NCI-H2227 (cell line): ENCODE data around the gene CACNA2D3.
"Not testable (repeated sequence)": the region's sequence is repeated elsewhere in the genome, so short reads cannot be mapped to it uniquely, and the experiment has no call there.

Experiments
- DNase-seq: peaks from one replicate; lab custom pipeline; 2025; ENCODE audit not compliant: unreplicated experiment; lab: John Stamatoyannopoulos, UW

The CACNA2D3 gene

DNA sequence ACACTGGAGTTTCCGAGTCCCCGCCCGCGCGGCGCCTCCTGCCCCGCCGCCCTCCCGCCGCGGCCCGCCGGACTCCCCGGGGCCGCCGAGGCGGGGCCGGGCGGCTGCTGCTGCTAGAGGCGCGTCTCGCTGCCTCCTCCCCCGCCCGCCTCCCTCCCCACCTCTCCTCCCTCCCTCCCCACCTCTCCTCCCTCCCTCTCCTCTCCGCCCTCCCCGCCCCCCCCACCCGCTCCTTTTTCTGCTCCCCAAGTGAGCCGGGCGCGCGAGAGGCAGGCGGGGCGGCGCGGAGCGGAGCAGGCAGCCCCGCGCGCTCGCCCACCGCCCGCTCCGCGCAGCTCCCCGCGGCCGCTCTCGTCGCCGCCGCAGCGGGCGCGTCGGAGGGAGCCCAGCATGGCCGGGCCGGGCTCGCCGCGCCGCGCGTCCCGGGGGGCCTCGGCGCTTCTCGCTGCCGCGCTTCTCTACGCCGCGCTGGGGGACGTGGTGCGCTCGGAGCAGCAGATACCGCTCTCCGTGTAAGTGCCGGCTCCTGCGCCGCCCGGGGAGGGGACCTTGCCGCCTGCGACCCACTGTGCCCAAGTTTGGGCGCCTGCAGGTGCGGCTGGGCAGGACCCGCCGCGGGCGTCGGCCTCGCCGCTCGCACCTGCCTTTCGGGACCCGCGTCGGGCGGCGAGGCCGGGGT lies at the start of gene CACNA2D3:
CACNA2D3 (plus strand) TSS at position 229 of the 679 bp plus-strand sequence.
- DNase-seq = peak; percentile 81

DNA sequence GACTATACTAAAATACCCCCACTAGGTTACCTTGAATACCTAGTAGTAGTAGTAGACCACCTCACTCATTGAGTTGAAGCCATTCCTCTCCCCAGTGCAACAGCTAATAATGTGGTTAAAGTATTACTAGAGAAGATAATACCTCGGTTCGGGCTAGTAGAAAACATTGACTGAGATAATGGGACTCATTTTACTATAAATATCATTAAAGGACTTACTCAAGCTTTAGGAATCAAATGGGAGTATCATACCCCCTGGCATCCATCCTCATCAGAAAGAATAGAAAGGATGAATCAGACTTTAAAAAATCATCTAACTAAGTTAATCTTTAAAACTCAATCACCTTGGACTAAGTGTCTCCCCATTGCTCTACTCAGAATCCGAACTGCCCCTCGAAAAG lies 49.0 kb upstream of the CACNA2D3 start:
- DNase-seq = no peak

- DNase-seq = no peak
These were observed 43.0 kb upstream of the CACNA2D3 start for GRCh38 chr3:54079314-54079713.

- DNase-seq = no peak
These were observed 42.5 kb upstream of the CACNA2D3 start for GRCh38 chr3:54079730-54080325.

DNA sequence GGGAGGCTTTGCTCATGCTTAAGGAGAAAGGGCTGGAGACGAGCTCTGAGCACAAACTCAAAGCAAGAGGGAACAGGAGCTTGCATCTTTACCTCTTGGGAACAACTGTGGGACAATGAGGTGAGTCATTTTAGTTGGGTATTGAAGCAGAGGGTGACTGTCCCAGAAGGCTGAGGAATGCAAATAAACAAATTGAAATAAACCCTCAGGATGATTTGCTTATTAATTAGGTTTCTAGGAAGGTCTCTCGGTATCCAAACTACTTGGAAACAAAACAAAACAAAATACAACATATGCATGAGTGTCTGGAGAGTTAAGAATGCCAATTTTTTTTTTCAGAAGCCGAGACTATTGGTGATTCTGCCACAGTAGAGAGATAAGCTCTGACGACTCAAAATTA lies 38.4 kb upstream of the CACNA2D3 start:
- DNase-seq = no peak

DNA sequence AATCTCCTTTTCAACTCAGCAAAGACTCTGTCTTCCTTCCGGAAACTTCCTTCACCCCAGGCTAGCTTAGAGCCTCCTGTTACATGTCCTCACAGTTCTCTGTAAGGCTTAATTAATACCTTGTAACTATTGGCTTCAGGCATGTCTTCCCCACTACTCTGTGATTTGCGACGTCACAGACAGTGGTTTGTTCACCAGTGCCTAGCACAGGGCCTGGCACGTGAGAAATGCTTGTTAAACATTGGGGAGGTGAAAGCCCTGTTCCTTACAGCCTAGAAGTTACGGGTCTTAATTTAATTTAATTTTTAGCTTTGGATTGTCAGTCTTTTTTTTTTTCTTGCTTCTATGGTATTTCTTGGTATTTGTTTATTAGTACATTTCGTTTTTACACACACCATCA lies 36.4 kb upstream of the CACNA2D3 start:
- DNase-seq = no peak

DNA sequence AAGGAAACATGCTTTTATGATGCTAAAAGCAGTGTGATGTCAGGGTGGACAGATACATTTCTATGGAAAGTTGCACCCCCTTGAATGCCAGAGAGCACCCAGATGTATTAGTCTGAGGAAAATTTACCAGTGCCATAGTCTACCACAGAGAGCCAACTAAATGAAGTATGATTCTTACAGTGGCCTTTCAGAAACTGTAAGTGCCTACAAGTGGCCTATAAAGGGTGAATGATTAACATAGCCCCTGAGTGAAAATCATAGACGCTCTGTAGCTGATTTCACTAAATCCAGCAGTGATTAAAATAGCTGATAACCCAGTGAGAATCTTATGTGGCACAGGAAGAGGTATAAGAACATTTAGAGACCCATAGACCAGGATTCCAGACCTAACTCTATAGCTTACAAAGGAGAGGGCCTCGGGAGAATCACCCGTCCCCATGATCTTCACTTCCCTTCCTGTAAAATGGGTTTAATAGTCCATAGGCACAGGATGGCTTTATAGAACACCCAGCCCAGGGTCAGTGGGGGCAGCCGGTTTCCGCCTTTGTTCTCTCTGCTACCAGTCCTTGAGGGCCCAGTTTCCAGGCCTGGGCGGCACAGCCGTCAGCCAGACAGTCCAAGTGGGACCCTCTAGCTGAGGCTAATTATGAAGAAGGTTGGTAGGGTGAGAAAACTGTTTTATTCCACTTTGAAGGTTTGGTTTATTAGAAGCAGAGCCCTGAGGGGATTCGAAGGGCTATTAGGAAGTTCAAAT lies 35.5 kb upstream of the CACNA2D3 start:
- no peak for DNase-seq

GRCh38 chr3:54087581-54088410 lies 34.6 kb upstream of the CACNA2D3 start:
- DNase-seq = peak; percentile 25

DNA sequence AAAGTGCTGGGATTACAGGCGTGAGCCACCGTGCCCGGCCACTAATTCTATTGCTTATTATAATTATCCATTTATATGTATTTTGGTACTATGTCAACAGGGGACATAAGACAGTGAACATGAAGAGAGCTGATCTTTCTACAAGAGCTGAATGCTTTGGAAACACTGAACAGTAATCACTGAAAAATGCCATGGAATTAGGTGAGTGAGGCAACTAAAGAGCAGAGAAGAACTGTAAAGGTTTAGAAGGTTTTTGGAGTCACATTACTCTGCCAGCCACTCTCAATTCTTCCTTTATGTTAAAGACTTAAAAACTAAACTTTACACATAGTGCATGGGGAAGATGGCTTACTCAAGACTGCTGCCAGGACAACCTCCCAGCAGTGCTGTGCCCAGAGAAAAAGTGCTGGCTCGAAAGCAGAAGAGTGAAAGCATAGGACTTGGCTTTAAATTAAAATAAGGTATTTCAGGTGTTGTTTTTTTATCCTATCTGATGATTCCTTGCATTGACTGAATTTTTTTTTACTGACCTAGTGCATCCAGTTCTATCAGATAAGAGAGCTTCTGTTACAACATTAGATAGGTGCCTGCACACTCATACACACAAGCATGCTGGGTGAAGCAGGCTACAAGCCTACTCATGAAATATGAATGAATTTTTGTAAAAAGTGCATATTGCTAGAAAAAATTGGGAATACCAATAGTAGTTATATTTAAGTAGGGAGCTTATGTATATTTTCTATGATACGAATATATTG lies 28.7 kb upstream of the CACNA2D3 start:
- no peak for DNase-seq

- no peak for DNase-seq
These were observed 27.4 kb upstream of the CACNA2D3 start for GRCh38 chr3:54094926-54095325.

- no peak for DNase-seq
These were observed 23.0 kb upstream of the CACNA2D3 start for GRCh38 chr3:54099381-54099780.

DNA sequence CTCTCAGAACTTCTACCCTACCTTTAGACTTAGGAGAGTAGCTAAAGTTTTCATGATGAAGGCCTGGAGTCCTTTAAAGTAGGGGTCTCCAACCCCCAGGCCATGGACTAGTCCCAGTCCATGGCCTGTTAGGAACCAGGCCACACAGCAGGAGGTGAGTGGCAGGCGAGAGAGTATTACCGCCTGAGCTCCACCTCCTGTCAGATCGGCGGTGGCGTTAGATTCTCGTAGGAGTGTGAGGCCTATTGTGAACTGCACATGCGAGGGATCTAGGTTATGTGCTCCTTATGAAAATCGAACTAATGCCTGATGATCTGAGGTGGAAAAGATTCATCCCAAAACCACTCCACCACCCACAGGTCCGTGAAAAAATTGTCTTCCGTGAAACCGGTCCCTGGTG lies 18.3 kb upstream of the CACNA2D3 start:
- no peak for DNase-seq

DNA sequence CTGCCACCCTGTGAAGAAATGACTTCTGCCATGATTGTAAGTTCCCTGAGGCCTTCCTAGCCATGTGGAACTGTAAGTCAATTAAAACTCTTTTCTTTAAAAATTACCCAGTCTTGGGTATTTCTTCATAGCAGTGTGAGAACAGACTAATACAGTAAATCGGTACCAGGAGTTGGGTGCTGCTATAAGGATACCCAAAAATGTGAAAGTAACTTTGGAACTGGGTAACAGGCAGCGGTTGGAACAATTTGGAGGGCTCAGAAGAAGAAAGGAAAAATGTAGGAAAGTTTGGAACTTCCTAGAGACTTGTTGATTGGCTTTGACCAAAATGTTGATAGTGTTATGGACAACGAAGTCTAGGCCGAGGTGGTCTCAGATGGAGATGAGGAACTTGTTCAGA lies 6.2 kb upstream of the CACNA2D3 start:
- not testable (repeated sequence) for DNase-seq

GRCh38 chr3:54120657-54121413 lies 1.5 kb upstream of the CACNA2D3 start:
- DNase-seq = no peak

DNA sequence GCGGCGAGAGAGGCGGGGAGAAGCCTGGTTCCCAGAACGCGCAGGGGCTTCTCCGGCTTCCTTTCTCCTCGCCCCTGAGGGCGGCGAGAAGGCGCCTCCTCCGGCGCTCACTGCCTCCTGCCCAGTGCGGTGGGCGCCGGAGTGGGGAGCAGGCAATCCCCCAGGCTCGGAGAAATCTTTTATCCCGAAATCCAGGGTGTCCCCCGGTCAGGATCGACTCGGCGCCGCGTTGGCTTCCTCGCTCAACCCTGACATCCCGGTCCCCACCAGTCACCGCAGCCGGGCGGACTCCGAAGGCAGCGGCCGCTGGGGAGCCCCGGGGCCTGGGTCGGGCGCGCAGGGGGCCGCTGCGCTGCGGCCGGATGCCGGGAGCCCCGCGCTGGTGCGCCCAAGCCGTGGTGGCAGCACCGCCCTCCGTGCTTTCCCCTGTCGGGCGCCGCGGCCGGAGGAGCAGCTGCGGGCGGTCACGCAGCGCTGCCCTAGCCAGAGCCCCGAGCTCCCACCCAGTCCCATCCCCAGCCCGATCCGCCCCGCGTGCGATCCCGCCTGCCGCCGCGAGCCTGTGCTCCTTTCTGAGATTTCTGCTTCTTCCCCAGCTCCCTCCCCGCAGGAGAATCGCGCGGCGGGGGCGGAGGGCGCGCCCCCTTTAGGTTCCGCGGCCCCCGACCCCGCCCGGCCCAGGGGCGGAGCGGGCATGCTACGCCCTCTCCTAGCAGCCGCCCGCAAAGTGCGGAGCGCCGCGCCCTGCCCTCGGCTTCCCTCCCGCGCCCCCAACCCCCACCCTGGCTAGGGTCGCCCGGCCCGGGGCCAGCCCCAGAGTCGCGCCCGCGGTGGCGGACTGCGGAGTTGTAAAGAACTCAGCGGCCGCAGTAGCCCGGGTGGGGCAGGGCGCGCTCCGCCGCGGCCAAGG lies 683 bp upstream of the CACNA2D3 start:
- peak; percentile 36 for DNase-seq

DNA sequence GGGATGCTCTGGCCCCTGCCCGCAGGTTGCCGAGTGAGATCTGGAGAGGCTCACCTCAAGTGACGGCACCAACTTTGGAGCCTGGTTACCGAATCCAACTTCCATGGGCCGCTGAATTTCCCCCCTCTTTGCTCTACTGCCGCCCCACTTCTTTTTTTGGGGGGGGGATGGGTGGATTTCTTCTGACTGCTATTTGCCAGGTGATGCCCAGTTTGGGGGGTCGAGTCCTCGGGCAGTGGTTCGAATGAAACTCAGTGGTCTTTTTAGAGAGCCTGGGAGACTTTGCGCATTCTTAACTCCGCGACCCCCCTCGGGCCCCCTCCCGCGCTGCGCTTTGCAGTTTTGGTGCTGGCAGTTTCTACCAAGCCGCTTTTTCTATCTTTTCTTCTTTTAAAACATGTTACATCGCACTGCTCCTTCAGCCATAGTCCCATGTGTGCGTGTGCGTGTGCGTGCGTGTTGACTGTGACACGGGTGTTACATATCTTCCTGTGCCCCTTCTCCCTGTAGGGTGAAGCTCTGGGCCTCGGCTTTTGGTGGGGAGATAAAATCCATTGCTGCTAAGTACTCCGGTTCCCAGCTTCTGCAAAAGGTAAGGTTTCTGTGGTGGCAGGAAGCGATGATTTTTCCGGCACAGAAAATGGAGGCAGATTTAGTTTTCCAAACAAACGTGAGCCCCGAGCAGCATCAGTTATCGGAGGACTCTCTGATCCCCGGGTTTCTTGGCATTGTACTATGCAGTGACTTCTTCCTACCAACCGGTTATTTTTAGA lies 837 bp downstream of the CACNA2D3 start:
- no peak for DNase-seq

DNA sequence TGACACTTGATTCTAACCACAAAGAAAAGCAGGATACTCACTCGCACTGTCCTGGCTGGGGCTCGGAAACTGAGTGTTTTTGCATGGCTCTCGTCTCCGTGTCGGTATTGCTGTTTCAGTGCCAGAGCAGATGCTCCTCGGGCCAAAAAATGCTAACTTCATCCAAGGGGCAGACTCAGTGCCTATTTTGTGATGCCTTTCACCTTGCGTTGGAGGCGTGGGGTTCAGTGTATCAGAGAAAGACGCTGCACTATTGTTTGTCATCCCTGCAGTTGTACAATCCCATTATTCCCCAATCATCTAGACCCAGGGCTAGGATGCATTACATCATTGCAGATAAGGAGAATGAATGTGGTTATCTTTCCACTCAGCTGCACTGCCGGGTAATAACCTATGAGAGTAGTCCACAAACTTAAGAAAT lies 1.4 kb downstream of the CACNA2D3 start:
- peak; percentile 22 for DNase-seq

DNA sequence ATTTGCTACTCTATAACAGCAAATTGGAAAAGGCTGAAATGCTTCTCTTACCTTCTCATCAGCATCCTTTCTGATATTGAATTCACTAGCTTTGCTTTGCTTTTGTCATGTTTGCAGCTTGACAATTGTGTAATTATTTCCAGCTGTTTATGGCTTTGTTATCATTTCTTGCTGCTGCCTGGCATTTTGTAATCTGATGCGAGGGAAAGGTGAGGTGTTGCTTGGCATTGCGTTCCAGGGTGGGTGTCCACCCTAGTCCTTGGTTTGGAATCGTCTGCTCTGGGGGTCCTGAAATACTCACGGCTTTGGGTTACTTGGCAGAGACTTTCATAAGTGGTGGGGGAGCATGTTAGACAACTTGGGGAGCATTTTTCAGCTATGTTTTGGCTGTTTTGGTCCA lies 2.9 kb downstream of the CACNA2D3 start:
- DNase-seq = no peak
